Left colon (tissue), 2 donors: ENCODE data around the gene DAGLB. TPM values are rescaled to one million over a fixed set of nuclear protein-coding genes. Genes with fewer than 3 reads are reported as not detected.

Source experiments
- ATAC-seq: fragments of 200-7000 bp; cut with Tn5 transposase; one replicate; pipeline ENCODE4 v1.9.1; 2020; ENCODE audit warnings: mild to moderate bottlenecking, moderate library complexity
- DNase-seq, 2 donors: peaks; one replicate each; pipeline ENCODE4 v3.0.0-alpha.2; 2020
- intact Hi-C, 2 donors: fragments of 100-400 bp; cut with DNase I in 1 of 2; cut with micrococcal nuclease in 1 of 2; formaldehyde crosslinking; loops; one replicate each; pipeline versions ENCODE4 v1.11.2 to v1.14.0; 2022; cut with DNase I, micrococcal nuclease
- long read RNA-seq: library from polyadenylated mRNA; unstranded; transcript quantifications from one replicate; pipeline ENCODE4 v2.0.0, GENCODE V29; 2021
- total RNA-seq, 2 donors: library from RNA; stranded (reverse); fragmentation: NEBNext Ultra II Directional; extraction: Animal tissue kit (Norgen Biotek cat#: 25700); gene quantifications; one replicate each; pipeline ENCODE4 v1.2.1, GENCODE V29; 2021
- donor health status: DM: no; HTN: no; CAD: no.
- donor health status: DM: yes; HTN: yes; CAD: no.

The DAGLB gene
- 10 to 100 TPM; 20.1 to 26.8 TPM for total RNA-seq
- long read RNA-seq, transcript DAGLB-201 (15 exons, 2,897 nt) = major isoform, 14 of 30 reads
- long read RNA-seq, partial matches to known transcripts = 3 of 30 reads
- long read RNA-seq, other reads (novel, unspliced or antisense) = 12 of 30 reads

DNA sequence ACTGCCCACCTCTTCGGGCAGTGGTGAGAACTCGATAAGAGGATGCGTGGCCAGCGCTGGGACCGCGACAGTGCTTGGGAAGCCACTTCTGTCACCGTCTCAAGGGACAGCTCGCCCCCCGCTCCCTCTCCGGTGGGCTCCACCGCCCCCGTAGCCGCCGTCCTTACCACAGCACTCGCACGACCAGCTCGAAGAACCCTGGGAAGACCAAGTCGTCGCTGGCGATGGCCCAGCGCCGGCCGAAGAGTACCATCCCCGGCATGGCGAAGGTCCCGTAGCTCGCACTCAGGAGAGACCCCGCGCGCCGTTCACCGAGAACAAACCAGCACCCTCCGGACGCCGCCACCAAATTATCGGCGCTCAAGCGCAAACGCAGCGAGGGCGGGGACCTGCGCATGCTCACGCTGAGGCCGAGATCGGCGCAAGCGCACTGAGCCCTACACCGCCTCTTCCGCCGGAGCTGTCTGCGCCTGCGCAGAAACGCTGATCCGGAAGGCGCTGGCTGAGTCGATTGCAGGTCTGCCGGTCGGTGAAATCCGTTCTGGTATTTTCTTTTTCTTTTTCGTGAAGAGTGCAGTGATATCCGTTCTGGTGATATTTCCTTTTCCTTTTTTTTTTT is at the start of gene DAGLB:
Gene DAGLB (minus strand): TSS at position 374 of the 619 bp plus-strand sequence. CDS start 112 bp downstream, at position 262.
- ATAC-seq (peak; percentile 82), DNase-seq (peak; percentile 89 to 97)
- intact Hi-C loops = no loop called here

DNA sequence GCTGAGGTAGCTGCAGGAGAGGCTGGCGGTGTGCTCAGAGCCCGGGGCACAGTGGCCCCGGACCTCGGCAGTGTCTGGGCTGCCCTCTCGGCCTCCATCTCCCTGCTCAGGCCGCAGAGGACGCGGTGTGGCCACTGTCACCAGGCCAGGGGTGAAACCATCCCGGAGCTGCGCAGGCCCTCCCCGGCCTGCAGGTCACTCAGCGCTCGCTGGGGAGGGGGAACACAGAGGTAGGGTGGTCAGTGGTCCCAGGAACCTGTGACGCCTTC is 49.8 kb upstream of the DAGLB start:
- DNase-seq = no peak
- ATAC-seq = no peak
- intact Hi-C loops = no loop called here

GRCh38 chr7:6496842-6497636 is 49.3 kb upstream of the DAGLB start:
- ATAC-seq (no peak), DNase-seq (no peak)
- intact Hi-C loops = no loop called here

GRCh38 chr7:6495597-6496262 is 48.0 kb upstream of the DAGLB start:
- ATAC-seq (no peak), DNase-seq (no peak)
- intact Hi-C loops = no loop called here

GRCh38 chr7:6494365-6494764 is 46.6 kb upstream of the DAGLB start:
- intact Hi-C loops = no loop called here
- ATAC-seq = no peak
- DNase-seq = no peak

GRCh38 chr7:6491194-6491593 is 43.4 kb upstream of the DAGLB start:
- DNase-seq (no peak), ATAC-seq (no peak)
- intact Hi-C loops = no loop called here

DNA sequence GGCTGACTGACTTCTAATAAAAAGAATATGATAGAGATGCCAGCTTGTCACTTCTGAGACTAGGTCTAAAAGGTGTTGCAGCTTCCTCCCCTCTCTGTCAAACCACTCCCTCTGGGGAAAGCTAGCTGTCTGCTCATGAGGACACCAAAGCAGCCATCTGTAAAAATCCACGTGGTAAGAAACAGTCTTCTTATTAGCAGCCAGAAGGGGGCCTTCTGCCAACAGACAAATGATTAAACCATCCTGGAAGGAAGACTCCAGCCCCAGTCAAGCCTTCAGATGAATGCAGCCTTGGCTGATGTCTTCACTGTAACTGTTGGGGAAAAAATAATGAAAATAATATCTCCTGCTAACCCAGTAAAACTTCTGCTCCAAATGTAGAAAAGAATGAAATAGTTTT is 41.9 kb upstream of the DAGLB start:
- DNase-seq = no peak
- intact Hi-C loops = no loop called here
- ATAC-seq = peak; percentile 41

DNA sequence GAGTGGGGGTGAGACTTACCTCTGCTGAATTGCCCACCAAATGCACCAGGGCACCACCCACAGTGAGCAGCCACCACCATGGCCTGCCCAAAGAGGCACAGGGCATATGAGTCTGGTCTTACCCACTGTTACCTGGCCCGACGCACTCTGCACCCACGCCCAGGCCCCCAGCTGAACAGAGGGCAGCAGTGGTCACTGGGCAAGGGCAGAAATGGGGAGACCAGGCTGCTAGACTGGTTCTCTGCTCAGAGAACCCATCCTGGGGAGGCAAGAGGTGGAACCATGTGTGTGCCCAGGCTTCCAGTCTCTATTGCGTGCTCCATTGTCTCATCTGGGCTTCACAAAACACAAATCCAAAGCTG is 39.4 kb upstream of the DAGLB start:
- ATAC-seq (no peak), DNase-seq (no peak)
- intact Hi-C loops = no loop called here

GRCh38 chr7:6486438-6487183 is 38.9 kb upstream of the DAGLB start:
- DNase-seq (no peak), ATAC-seq (no peak)

DNA sequence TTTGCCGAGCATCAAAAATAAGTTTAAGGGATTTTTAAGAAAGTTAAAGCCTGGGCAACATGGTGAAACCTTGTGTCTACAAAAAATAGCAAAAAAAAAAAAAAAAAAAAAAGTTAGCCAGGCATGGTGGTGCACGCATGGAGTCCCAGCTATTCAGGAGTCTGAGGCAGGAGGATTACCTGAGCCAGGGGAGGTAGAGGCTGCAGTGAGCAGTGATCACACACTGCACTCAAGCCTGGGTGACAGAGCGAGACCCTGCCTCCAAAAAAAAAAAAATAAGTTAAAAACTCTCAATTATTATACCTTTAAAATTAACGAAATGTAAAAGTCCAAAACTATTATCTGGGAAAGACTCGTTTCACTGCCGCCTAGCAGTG is 35.0 kb upstream of the DAGLB start:
- ATAC-seq = peak; percentile 19
- no peak for DNase-seq
- intact Hi-C loops = no loop called here

More at GRCh38 chr7:6486438-6487183, 38.9 kb upstream of the DAGLB start:
- intact Hi-C loops = no loop called here

DNA sequence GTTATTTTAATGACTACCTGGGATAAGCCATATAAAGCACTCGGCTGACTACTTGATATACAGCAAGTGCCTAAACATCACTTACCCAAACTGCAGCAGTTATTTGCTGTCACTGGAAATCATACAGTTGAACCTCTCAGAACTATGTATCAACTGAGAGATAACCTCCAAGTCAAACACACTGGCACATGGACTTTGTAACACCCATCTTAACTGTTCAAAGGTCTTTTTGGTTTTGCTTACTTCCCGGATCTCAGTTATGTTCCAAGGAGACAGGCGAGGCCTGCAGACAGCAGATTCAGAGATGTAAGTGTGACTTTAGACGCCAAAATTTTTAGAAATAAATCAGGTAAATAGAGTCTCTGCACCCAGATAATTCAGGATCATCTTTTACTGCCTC is 34.6 kb upstream of the DAGLB start:
- peak; percentile 75 for ATAC-seq
- intact Hi-C loops = no loop called here
- DNase-seq = no peak

DNA sequence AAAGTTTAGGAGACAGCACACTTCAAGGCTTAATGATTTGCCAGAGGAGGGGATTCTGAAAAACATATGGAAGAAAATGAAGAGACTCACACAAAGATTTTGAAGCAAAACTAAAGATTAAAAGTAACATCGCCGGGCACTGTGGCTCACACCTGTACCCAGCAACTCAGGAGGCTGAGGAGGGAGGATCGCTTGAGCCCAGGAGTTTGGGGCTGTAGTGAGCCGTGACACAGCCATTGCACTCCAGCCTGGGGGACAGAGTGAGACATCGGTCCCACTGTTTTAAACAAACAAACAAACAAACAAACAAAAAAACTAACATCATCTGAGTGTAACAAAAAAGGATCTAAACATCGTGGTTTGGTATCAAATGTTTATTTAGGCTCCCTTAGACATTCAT is 33.7 kb upstream of the DAGLB start:
- no peak for DNase-seq
- no peak for ATAC-seq
- intact Hi-C loops = no loop called here

GRCh38 chr7:6480323-6480660 is 32.5 kb upstream of the DAGLB start:
- intact Hi-C loops = no loop called here
- DNase-seq (no peak), ATAC-seq (no peak)

GRCh38 chr7:6479067-6479466 is 31.3 kb upstream of the DAGLB start:
- ATAC-seq = no peak
- DNase-seq = no peak
- intact Hi-C loops = no loop called here

DNA sequence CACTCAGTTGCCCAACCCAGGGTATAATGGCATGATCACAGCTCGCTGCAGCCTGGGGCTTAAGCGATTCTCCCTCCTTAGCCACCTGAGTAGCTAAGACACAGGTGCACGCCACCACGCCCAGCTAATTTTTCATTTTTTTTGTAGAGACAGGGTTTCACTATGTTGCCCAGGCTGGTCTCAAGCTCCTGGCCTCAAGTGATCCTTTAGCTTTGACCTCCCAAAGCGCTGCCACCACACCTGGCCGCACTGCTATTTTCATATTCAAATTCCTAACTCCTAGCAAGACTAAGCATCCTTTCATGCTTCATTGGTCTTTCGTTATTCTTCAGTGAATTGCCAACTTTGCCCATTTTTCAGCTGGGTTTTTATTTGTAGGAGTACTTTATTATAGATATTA is 30.4 kb upstream of the DAGLB start:
- intact Hi-C loops = no loop called here
- ATAC-seq (no peak), DNase-seq (no peak)

GRCh38 chr7:6477318-6477660 is 29.5 kb upstream of the DAGLB start:
- intact Hi-C loops = no loop called here
- ATAC-seq (no peak), DNase-seq (no peak)

DNA sequence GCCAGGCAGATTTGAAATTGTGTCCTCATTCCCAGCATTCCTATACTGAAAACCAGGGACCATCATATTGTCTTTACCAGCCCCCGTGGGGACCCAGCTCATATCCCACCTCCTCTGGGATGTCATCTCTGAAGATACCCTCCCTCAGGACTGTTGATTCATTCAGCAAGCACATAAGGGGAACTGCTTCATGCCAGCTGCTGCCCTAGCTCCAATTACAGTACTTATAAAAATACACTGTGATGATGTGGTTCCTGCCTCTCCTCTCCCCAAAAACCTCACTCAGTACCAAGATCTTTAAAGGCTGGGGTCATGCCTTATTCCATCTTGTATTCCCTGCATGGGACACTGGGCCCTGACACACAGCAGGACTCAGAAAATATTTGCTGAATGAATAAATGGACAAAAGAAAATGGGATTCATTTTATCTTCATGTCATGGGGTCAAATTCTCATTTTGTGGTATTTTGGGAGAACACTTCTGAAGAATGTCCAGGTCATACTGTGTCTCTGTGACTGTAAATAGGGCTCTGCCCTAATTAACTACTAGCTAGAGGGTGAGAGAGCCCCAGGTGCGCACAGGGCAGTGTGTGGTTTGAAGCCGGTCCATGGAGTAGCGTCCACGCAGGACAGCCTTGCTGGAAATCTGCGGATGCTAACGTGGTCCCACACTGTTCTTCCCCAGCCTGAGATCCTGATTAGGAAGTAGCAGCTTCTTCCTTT is 29.0 kb upstream of the DAGLB start:
- intact Hi-C loops = no loop called here
- ATAC-seq = no peak

DNA sequence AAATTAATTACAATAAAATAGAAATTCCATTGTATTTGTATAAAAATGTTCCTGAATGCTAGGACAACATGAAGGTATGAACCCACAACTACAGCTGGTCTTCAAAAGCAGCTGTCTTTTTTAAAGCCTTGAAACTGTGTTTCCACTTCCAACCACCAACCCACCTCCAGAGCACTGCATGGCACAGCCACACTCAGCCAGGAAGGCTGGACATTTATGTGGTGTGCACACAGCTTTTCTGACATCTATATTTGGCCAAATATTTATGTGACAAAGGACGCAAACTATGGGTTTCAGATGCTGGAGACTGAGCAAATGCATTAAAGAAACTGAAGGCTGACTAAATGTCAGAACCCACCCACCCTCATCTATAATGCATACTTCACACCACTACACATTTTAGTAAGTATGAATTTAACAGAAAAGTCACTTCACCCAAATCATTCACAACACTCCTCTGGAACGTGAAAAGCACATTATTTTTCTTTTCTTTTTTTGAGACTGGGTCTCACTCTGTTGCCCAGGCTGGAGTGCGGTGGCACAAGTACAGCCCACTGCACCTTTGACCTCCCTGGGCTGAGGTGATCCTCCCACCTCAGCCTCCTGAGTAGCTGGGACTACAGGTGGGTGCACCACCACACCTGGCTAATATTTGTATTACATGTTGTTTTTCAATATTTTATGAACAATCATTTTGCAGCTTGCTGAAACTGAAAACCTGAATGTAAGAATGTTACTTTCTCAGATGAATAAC is 27.9 kb upstream of the DAGLB start:
- no peak for ATAC-seq
- no peak for DNase-seq
- intact Hi-C loops = no loop called here

More for the DNA sequence above, 29.0 kb upstream of the DAGLB start:
- DNase-seq = no peak
